Loucy (cell line): ENCODE data around the gene ITIH1.

Source experiments
- EZH2phosphoT487 ChIP-seq: fragments of 200-600 bp; IDR thresholded peaks from 2 replicates; pipeline ENCODE4 v1.6.1; 2018; ENCODE audit warnings: antibody characterized with exemption, mild to moderate bottlenecking, moderate library complexity, borderline replicate concordance
- TF ChIP-seq, protein P1 (sequence below): fragments of 200-600 bp; sonication (generic); conservative IDR thresholded peaks from 2 replicates; pipeline ENCODE4 v1.5.1; 2014; ENCODE audit warnings: mild to moderate bottlenecking, antibody characterized with exemption, low read length

DNA sequence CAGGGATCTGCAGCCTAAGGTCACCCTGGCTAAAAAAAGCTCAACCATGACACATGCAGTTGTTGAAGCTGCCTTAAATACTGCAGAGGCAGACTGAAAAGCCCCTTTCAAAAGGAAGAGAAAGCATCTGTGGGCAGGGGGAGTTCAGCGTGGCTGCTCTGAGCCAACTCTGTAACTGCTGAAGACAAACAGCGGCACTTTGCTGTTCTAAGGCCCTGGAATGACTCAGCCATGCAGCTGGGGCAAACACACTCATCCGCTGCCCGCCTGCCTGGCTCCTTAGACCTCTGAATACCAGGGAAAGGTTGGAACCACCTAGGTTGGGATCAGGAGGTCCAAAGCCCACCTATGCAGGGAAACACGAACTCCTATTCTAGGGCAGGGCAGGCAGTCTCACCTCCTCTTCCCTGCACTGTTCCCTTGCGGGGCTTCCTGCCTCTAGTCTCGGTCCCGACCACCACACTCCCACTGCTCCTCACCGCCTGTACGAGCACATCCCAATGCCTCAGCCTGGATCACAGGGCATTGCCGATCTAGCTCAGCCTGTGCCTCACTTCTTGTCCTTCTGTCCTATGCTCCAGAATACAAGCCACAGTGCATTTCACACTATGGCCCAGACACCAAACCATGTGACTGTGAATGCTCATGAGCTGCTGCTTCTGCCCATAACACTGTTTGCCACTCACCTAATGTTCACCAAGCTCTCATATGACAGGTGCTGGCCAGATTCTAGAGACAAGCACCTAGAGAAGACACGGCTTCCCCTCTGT lies 64.0 kb downstream of the ITIH1 start:
- TF ChIP-seq, protein P1, sequence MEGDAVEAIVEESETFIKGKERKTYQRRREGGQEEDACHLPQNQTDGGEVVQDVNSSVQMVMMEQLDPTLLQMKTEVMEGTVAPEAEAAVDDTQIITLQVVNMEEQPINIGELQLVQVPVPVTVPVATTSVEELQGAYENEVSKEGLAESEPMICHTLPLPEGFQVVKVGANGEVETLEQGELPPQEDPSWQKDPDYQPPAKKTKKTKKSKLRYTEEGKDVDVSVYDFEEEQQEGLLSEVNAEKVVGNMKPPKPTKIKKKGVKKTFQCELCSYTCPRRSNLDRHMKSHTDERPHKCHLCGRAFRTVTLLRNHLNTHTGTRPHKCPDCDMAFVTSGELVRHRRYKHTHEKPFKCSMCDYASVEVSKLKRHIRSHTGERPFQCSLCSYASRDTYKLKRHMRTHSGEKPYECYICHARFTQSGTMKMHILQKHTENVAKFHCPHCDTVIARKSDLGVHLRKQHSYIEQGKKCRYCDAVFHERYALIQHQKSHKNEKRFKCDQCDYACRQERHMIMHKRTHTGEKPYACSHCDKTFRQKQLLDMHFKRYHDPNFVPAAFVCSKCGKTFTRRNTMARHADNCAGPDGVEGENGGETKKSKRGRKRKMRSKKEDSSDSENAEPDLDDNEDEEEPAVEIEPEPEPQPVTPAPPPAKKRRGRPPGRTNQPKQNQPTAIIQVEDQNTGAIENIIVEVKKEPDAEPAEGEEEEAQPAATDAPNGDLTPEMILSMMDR, result no peak
- TF ChIP-seq EZH2phosphoT487, result no peak
